K562 (cell line): ENCODE data around the gene TMCO4. TPM values are rescaled to one million over a fixed set of nuclear protein-coding genes. Genes with fewer than 3 reads are reported as not detected.

ENCODE experiments used
- ATAC-seq: fragments of 200-7000 bp; cut with Tn5 transposase; 3 replicates; pipeline ENCODE4 v1.9.1; 2020; ENCODE audit warnings: moderate library complexity
- BruUV-seq: library from RNA; stranded (reverse); fragments of 400-500 nt; replicated peaks from 2 replicates; lab custom pipeline; 2021; lab: Mats Ljungman, UMichigan
- CTCF ChIA-PET: fragments of 300-600 bp; formaldehyde crosslinking; extraction: SDS; loops from one replicate; lab custom pipeline; 2021; ENCODE audit warnings: low intra/inter-chr PET ratio; lab: Yijun Ruan, JAX
- POLR2A ChIA-PET: fragments of 300-600, 350-650 bp; sonication (Branson Sonifier 250); formaldehyde crosslinking; extraction: SDS; loops from one replicate; lab custom pipeline; 2021; ENCODE audit warnings: antibody characterized with exemption, inconsistent platforms; lab: Yijun Ruan, JAX
- DNase-seq, 4 experiments: peaks; one replicate each; pipeline versions ENCODE4 v3.0.0 to v3.0.0-alpha.2; 2011 to 2018; ENCODE audit warnings: low spot score in 3 of 4, mixed read lengths in 3 of 4; ENCODE audit errors: extremely low read depth in 1 of 4
- FAIRE-seq: peaks from 2 replicates; lab custom pipeline; 2011; peaks lifted over from hg19 to GRCh38; lab: Jason Lieb, UNC
- H2AFZ ChIP-seq: 2 replicates; pipeline ENCODE4 v1.6.0; 2011; ENCODE audit warnings: low read depth, low read length, control low read depth, inconsistent platforms
- H3K27ac ChIP-seq: fragments of 200-600 bp; 3 replicates; pipeline ENCODE4 v1.8.0; 2011; ENCODE audit warnings: low read depth, mild to moderate bottlenecking, control low read depth, inconsistent platforms, low read length, moderate library complexity, mixed read lengths; ENCODE audit errors: extremely low read depth
- H3K27me3 ChIP-seq, 2 experiments: fragments of 300-600 bp in 1 of 2; 2 replicates in 1 of 2; 3 replicates in 1 of 2; pipeline versions ENCODE4 v1.6.0 to v1.8.0; 2011; ENCODE audit warnings: inconsistent platforms in 2 of 2, low read length in 2 of 2, mild to moderate bottlenecking in 1 of 2, mixed read lengths in 1 of 2, moderate library complexity in 1 of 2; ENCODE audit not compliant: control insufficient read depth in 2 of 2, insufficient read depth in 2 of 2
- H3K36me3 ChIP-seq: fragments of 300-600 bp; 3 replicates; pipeline ENCODE4 v1.8.0; 2011; ENCODE audit warnings: mild to moderate bottlenecking, low read length, inconsistent platforms; ENCODE audit not compliant: control insufficient read depth, insufficient read depth
- H3K4me1 ChIP-seq, 2 experiments: fragments of 200-600 bp in 1 of 2; replicated peaks in 1 of 2; 2 replicates in 1 of 2; 3 replicates in 1 of 2; pipeline versions ENCODE4 v1.5.1 to v1.8.0; 2011; ENCODE audit warnings: inconsistent platforms in 2 of 2, low read length in 2 of 2, mild to moderate bottlenecking in 1 of 2, mixed read lengths in 1 of 2, moderate library complexity in 1 of 2; ENCODE audit not compliant: control insufficient read depth in 2 of 2, insufficient read depth in 2 of 2
- H3K4me2 ChIP-seq: 2 replicates; pipeline ENCODE4 v1.6.1; 2011; ENCODE audit warnings: low read length, control low read depth, inconsistent platforms, mixed read lengths; ENCODE audit not compliant: insufficient read depth
- H3K4me3 ChIP-seq: fragments of 200-600 bp; sonication (generic), shearing (Covaris generic); 2 replicates; pipeline ENCODE4 v1.5.1; 2016; ENCODE audit warnings: control low read depth, inconsistent platforms
- H3K79me2 ChIP-seq: fragments of 200-600 bp; 3 replicates; pipeline ENCODE4 v1.8.0; 2011; ENCODE audit warnings: low read length, inconsistent platforms; ENCODE audit not compliant: control insufficient read depth, insufficient read depth
- H3K9ac ChIP-seq, 2 experiments: 2 replicates each; pipeline versions ENCODE4 v1.6.0 to v1.6.1; 2011; ENCODE audit warnings: low read depth in 2 of 2, low read length in 2 of 2, control low read depth in 1 of 2, inconsistent platforms in 1 of 2, mild to moderate bottlenecking in 1 of 2, mixed read lengths in 1 of 2; ENCODE audit not compliant: insufficient read depth in 1 of 2
- H3K9me1 ChIP-seq: one replicate; pipeline ENCODE4 v1.6.0; 2011; ENCODE audit warnings: inconsistent platforms, mild to moderate bottlenecking, low read length, moderate library complexity; ENCODE audit not compliant: control insufficient read depth, insufficient read depth
- H3K9me3 ChIP-seq: replicated peaks from 2 replicates; pipeline ENCODE4 v1.5.1; 2011; ENCODE audit warnings: low read depth, low read length, inconsistent platforms; ENCODE audit not compliant: control insufficient read depth, insufficient read depth
- H4K20me1 ChIP-seq: replicated peaks from 2 replicates; pipeline ENCODE4 v1.6.1; 2011; ENCODE audit warnings: low read length, inconsistent platforms, mixed read lengths; ENCODE audit not compliant: control insufficient read depth, insufficient read depth
- ARID3A ChIP-seq: IDR thresholded peaks from 2 replicates; pipeline ENCODE4 v1.6.1; 2012; ENCODE audit warnings: low read depth, low read length, improper control_type of control experiment, borderline replicate concordance
- CBFA2T3 ChIP-seq: fragments of 450-650 bp; IDR thresholded peaks from 2 replicates; pipeline ENCODE4 v1.6.1; 2017
- DMBX1 ChIP-seq: fragments of 250-450 bp; sonication (Bioruptor Pico); IDR thresholded peaks from 2 replicates; pipeline ENCODE4 v1.8.0; 2022; ENCODE audit warnings: inconsistent platforms, mild to moderate bottlenecking, moderate library complexity, borderline replicate concordance
- ELF4 ChIP-seq: fragments of 450-650 bp; formaldehyde crosslinking; IDR thresholded peaks from 2 replicates; pipeline ENCODE4 v1.4.0; 2022; ENCODE audit warnings: missing genetic modification characterization
- GATA2 ChIP-seq: sonication (generic); formaldehyde crosslinking; IDR thresholded peaks from 2 replicates; pipeline ENCODE4 v1.4.0; 2020; ENCODE audit warnings: mild to moderate bottlenecking, missing genetic modification reagents
- HNRNPLL ChIP-seq: fragments of 200-400 bp; formaldehyde crosslinking; IDR thresholded peaks from 2 replicates; pipeline ENCODE4 v1.6.1; 2017; ENCODE audit warnings: low read length, low read depth, mild to moderate bottlenecking; ENCODE audit not compliant: poor library complexity, severe bottlenecking
- JUNB ChIP-seq: fragments of 450-650 bp; formaldehyde crosslinking; conservative IDR thresholded peaks from 2 replicates; pipeline ENCODE4 v1.4.0; 2020; ENCODE audit warnings: mild to moderate bottlenecking
- KLF6 ChIP-seq: fragments of 250-450 bp; sonication (Bioruptor Pico); IDR thresholded peaks from 2 replicates; pipeline ENCODE4 v1.4.0; 2020; ENCODE audit warnings: mild to moderate bottlenecking, moderate library complexity, borderline replicate concordance
- NFIX ChIP-seq: fragments of 250-450 bp; sonication (Bioruptor Pico); IDR thresholded peaks from 2 replicates; pipeline ENCODE4 v1.4.0; 2020; ENCODE audit warnings: low read depth, mild to moderate bottlenecking, moderate library complexity
- PBX2 ChIP-seq, 2 experiments: IDR thresholded peaks in 1 of 2; conservative IDR thresholded peaks in 1 of 2; 2 replicates each; pipeline ENCODE4 v1.6.1; 2016; ENCODE audit warnings: low read depth in 2 of 2, mild to moderate bottlenecking in 1 of 2, missing compliant biosample characterization in 1 of 2, missing genetic modification characterization in 1 of 2, moderate library complexity in 1 of 2
- RBM17 ChIP-seq: fragments of 200-400 bp; formaldehyde crosslinking; IDR thresholded peaks from 2 replicates; pipeline ENCODE4 v1.6.1; 2017; ENCODE audit warnings: low read depth, mild to moderate bottlenecking, low read length, borderline replicate concordance
- RBM22 ChIP-seq: fragments of 200-400 bp; formaldehyde crosslinking; IDR thresholded peaks from 2 replicates; pipeline ENCODE4 v1.6.1; 2018; ENCODE audit warnings: low read length, low read depth; ENCODE audit not compliant: poor library complexity, severe bottlenecking
- SRSF3 ChIP-seq: fragments of 200-400 bp; formaldehyde crosslinking; IDR thresholded peaks from 2 replicates; pipeline ENCODE4 v1.6.1; 2016; ENCODE audit warnings: mild to moderate bottlenecking, low read length, moderate library complexity; ENCODE audit not compliant: insufficient read depth
- STAT5A ChIP-seq: IDR thresholded peaks from 2 replicates; pipeline ENCODE4 v1.6.1; 2012; ENCODE audit warnings: low read length, inconsistent platforms, borderline replicate concordance
- YBX1 ChIP-seq: fragments of 450-650 bp; IDR thresholded peaks from 2 replicates; pipeline ENCODE4 v1.7.1; 2016; ENCODE audit warnings: mild to moderate bottlenecking
- ZFP36 ChIP-seq: fragments of 150-350 bp; IDR thresholded peaks from 2 replicates; pipeline ENCODE4 v1.6.1; 2018; ENCODE audit warnings: low read length, low read depth; ENCODE audit not compliant: partially characterized antibody
- ZNF253 ChIP-seq: fragments of 250-450 bp; sonication (Bioruptor Pico); conservative IDR thresholded peaks from 2 replicates; pipeline ENCODE4 v1.6.1; 2021; ENCODE audit warnings: mild to moderate bottlenecking
- ZNF3 ChIP-seq: fragments of 250-450 bp; sonication (Bioruptor Pico); IDR thresholded peaks from 2 replicates; pipeline ENCODE4 v1.5.0; 2021; ENCODE audit warnings: mild to moderate bottlenecking, moderate library complexity
- WGBS: fragments of 100-300 bp; shearing (Covaris generic); methylation state at CpG from one replicate; pipeline ENCODE4 v1.1.6; 2016; ENCODE audit warnings: low coverage, mixed read lengths; ENCODE audit not compliant: insufficient coverage; ENCODE audit errors: missing lambda C conversion rate; 5-methylcytosine and 5-hydroxymethylcytosine counted together
- in situ Hi-C: fragments of 300-500 bp; cut with MboI; formaldehyde crosslinking; loops from 4 replicates; pipeline ENCODE4 v1.15.0; 2018; ENCODE audit warnings: inconsistent platforms, mixed read lengths
- intact Hi-C: fragments of 100-400 bp; cut with micrococcal nuclease; formaldehyde crosslinking; loops from 2 replicates; pipeline ENCODE4 v1.14.2; 2022
- polyA plus RNA-seq, 8 experiments: library from polyadenylated mRNA; depleted of rRNA in 4 of 8; stranded (reverse) in 5 of 8; unstranded in 3 of 8; fragments of >200 nt; fragmentation: Nextera tagmentation in 2 of 8; fragmentation: Illumina TruSeq in 1 of 8; extraction: Ambion mirVana in 2 of 8; extraction: Trizol in 1 of 8; gene quantifications; 2 replicates each; pipeline versions ENCODE4 v1.2.1 to v1.2.3, GENCODE V29; 2011 to 2014; ENCODE audit warnings: inconsistent platforms in 1 of 8, missing spikeins in 1 of 8
- total RNA-seq, 7 experiments: library from RNA; depleted of rRNA in 6 of 7; stranded (reverse); fragments of >200 nt in 6 of 7; fragmentation: Illumina TruSeq in 2 of 7; extraction: Trizol in 2 of 7; gene quantifications; 2 replicates each; pipeline versions ENCODE4 v1.2.1 to v1.2.3, GENCODE V29; 2011 to 2021; ENCODE audit warnings: low replicate concordance in 1 of 7

The TMCO4 gene
- total and polyA plus RNA-seq, 9 of the 15 experiments (the other 6 are each of a cell fraction or from before 2014, with no cell fraction given), result 0.06 to 2.1 (median 1.2) TPM

GRCh38 chr1:19706136-19706535 is 93.6 kb downstream of the TMCO4 start (continued):
- TF ChIP-seq HNRNPLL, result no peak
- no peak for TF ChIP-seq JUNB (CRISPR knock-in tag)
- TF ChIP-seq DMBX1 (CRISPR knock-in tag), result no peak
- no peak for TF ChIP-seq ZFP36
- TF ChIP-seq YBX1, result no peak

GRCh38 chr1:19705464-19705863 is 94.3 kb downstream of the TMCO4 start:
- in situ Hi-C loops, result no loop called here
- intact Hi-C loops, result no loop called here
- 0 out of 2 replicates have a peak, but pooled peaks cover 8% of the 10 kb centered on the region for H4K20me1 ChIP-seq
- no peaks in the 10 kb centered on the region for H3K9me1 ChIP-seq
- POLR2A ChIA-PET, result interaction anchor here (0.6 to 1.5 kb wide), 3 partner anchors 10 to 69 kb away, joined by 3 to 5 read pairs (median 4); no protein-coding TSS in a partner anchor
- DNase-seq, result no peak
- peaks cover 13 to 43% of the 10 kb centered on the region in 2 experiments; a peak in 4 of 5 replicates for H3K27me3 ChIP-seq
- FAIRE-seq, result no peak
- CTCF ChIA-PET, result interaction anchor here (0.7 kb wide), 1 partner anchor 44 kb away, joined by 3 read pairs; no protein-coding TSS in a partner anchor
- no peaks in the 10 kb centered on the region for H3K79me2 ChIP-seq
- H3K27ac ChIP-seq, result no peak overlapping the region
- H3K36me3 ChIP-seq, result no peaks in the 10 kb centered on the region
- no peaks in the 10 kb centered on the region for H3K4me1 ChIP-seq
- ATAC-seq, result no peak
- no peak overlapping the region for H3K4me2 ChIP-seq
- no peak overlapping the region for H2AFZ ChIP-seq
- H3K9me3 ChIP-seq, result no peaks in the 10 kb centered on the region
- no peak overlapping the region for H3K4me3 ChIP-seq
- no peak overlapping the region for H3K9ac ChIP-seq
- BruUV-seq, result no TSS peak
- 1% methylated on average over 4 of the region's 4 CpGs for WGBS
- TF ChIP-seq ZNF3 (CRISPR knock-in tag) (no peak), ZNF253 (no peak), SRSF3 (no peak), NFIX (CRISPR knock-in tag) (no peak), STAT5A (no peak), KLF6 (CRISPR knock-in tag) (no peak), CBFA2T3 (no peak), ARID3A (no peak), ELF4 (CRISPR knock-in tag) (no peak), RBM22 (no peak), RBM17 (no peak), PBX2 (CRISPR knock-in tag; IDR thresholded peaks at IDR 0.05; ENCODE audit: low read depth) (no peak), PBX2 (tag; conservative IDR thresholded peaks at IDR 0.05; ENCODE audit: low read depth) (no peak), GATA2 (no peak)
